EH (cell line): Measurements from ENCODE around the gene COL13A1.

Experiments used
- DNase-seq: peaks from one replicate; pipeline ENCODE4 v3.0.0-alpha.2; 2015; ENCODE audit warnings: low read depth

Gene COL13A1

GRCh38 chr10:69944761-69945160 is 143.1 kb downstream of the COL13A1 start:
- no peak for DNase-seq

GRCh38 chr10:69948261-69948660 is 146.6 kb downstream of the COL13A1 start:
- no peak for DNase-seq

GRCh38 chr10:69949770-69950169 is 148.1 kb downstream of the COL13A1 start:
- DNase-seq = no peak

- DNase-seq = no peak
Observed at GRCh38 chr10:69951658-69952057, 150.0 kb downstream of the COL13A1 start.

GRCh38 chr10:69952069-69952800 is 150.5 kb downstream of the COL13A1 start:
- DNase-seq = no peak

- DNase-seq = no peak
Observed at GRCh38 chr10:69952821-69953221, 151.1 kb downstream of the COL13A1 start.

GRCh38 chr10:69953851-69954250 is 152.1 kb downstream of the COL13A1 start:
- DNase-seq = no peak

GRCh38 chr10:69955211-69955805 is 153.6 kb downstream of the COL13A1 start:
- DNase-seq = no peak

GRCh38 chr10:69955897-69956740 is 154.4 kb downstream of the COL13A1 start:
- DNase-seq = no peak

- no peak for DNase-seq
Observed at GRCh38 chr10:69956741-69957230, 155.1 kb downstream of the COL13A1 start.

GRCh38 chr10:69957241-69957885 is 155.7 kb downstream of the COL13A1 start:
- no peak for DNase-seq

GRCh38 chr10:69957886-69958555 is 156.3 kb downstream of the COL13A1 start:
- peak; percentile 65 for DNase-seq

GRCh38 chr10:69958556-69958902 is 156.8 kb downstream of the COL13A1 start:
- no peak for DNase-seq

- DNase-seq = no peak
Observed at GRCh38 chr10:69959911-69960310, 158.2 kb downstream of the COL13A1 start.

- DNase-seq = no peak
Observed at GRCh38 chr10:69960606-69960987, 158.9 kb downstream of the COL13A1 start.

- no peak for DNase-seq
Observed at GRCh38 chr10:69960988-69961880, 159.5 kb downstream of the COL13A1 start.

GRCh38 chr10:69961881-69962745 is 160.4 kb downstream of the COL13A1 start:
- DNase-seq = no peak

- DNase-seq = no peak
Observed at GRCh38 chr10:69962746-69963135, 161.0 kb downstream of the COL13A1 start.

- DNase-seq = no peak
Observed at GRCh38 chr10:69963178-69963834, 161.6 kb downstream of the COL13A1 start.
